HepG2 (cell line): Measurements from ENCODE around the gene AUNIP. TPM values are rescaled to one million over a fixed set of nuclear protein-coding genes. Genes with fewer than 3 reads are reported as not detected.

Experiments
- PITX1 ChIP-seq: sonication (generic); formaldehyde crosslinking; IDR thresholded peaks from 2 replicates; pipeline ENCODE4 v1.5.1; 2020; ENCODE audit warnings: mild to moderate bottlenecking, missing genetic modification reagents
- SALL1 ChIP-seq: sonication (generic); formaldehyde crosslinking; IDR thresholded peaks from 2 replicates; pipeline ENCODE4 v1.8.0; 2022; ENCODE audit warnings: mild to moderate bottlenecking, missing genetic modification reagents
- ZMYM3 ChIP-seq: sonication (generic); formaldehyde crosslinking; IDR thresholded peaks from 2 replicates; pipeline ENCODE4 v1.5.1; 2020; ENCODE audit warnings: mild to moderate bottlenecking, missing genetic modification reagents
- ZNF777 ChIP-seq: sonication (generic); formaldehyde crosslinking; IDR thresholded peaks from 2 replicates; pipeline ENCODE4 v1.4.0; 2020; ENCODE audit warnings: missing genetic modification reagents
- polyA plus RNA-seq, 8 experiments: library from polyadenylated mRNA; depleted of rRNA in 3 of 8; stranded (reverse) in 7 of 8; unstranded in 1 of 8; fragments of >200 nt; fragmentation: Illumina TruSeq in 4 of 8; extraction: Trizol in 4 of 8; gene quantifications; 2 replicates each; pipeline versions ENCODE4 v1.2.1 to v1.2.3, GENCODE V29; 2011 to 2016; ENCODE audit warnings: low read depth in 4 of 8, missing spikeins in 1 of 8, mixed read lengths in 1 of 8; ENCODE audit not compliant: insufficient read depth in 1 of 8
- total RNA-seq, 5 experiments: library from RNA; depleted of rRNA; stranded (reverse); fragments of >200 nt; fragmentation: Illumina TruSeq; extraction: Trizol; gene quantifications; 2 replicates each; pipeline ENCODE4 v1.2.3, GENCODE V29; 2016; ENCODE audit warnings: low read depth in 1 of 5
- TF ChIP-seq, protein P1 (sequence below): sonication (generic); formaldehyde crosslinking; IDR thresholded peaks from 2 replicates; pipeline ENCODE4 v1.5.1; 2020; ENCODE audit warnings: mild to moderate bottlenecking, missing genetic modification reagents, borderline replicate concordance
- TF ChIP-seq, protein P2 (sequence below): IDR thresholded peaks from 2 replicates; pipeline ENCODE4 v1.6.1; 2016; ENCODE audit warnings: missing compliant biosample characterization, missing genetic modification reagents, borderline replicate concordance
- TF ChIP-seq, protein P3 (sequence below): sonication (generic); formaldehyde crosslinking; IDR thresholded peaks from 2 replicates; pipeline ENCODE4 v1.8.0; 2022; ENCODE audit warnings: mild to moderate bottlenecking, missing genetic modification reagents, moderate library complexity
- TF ChIP-seq, protein P4 (sequence below), 2 experiments: IDR thresholded peaks; 2 replicates each; pipeline ENCODE4 v1.6.1; 2011 to 2012; ENCODE audit warnings: low read length in 2 of 2, borderline replicate concordance in 1 of 2, low read depth in 1 of 2, mild to moderate bottlenecking in 1 of 2, moderate library complexity in 1 of 2
- TF ChIP-seq, protein P5 (sequence below): sonication (generic); formaldehyde crosslinking; IDR thresholded peaks from 2 replicates; pipeline ENCODE4 v1.9.0; 2021; ENCODE audit warnings: mild to moderate bottlenecking, missing genetic modification reagents

The AUNIP gene
- total and polyA plus RNA-seq, 2 of the 13 experiments (the other 11 are each of a cell fraction or from before 2014, with no cell fraction given) = 3.8 to 12.3 TPM

DNA sequence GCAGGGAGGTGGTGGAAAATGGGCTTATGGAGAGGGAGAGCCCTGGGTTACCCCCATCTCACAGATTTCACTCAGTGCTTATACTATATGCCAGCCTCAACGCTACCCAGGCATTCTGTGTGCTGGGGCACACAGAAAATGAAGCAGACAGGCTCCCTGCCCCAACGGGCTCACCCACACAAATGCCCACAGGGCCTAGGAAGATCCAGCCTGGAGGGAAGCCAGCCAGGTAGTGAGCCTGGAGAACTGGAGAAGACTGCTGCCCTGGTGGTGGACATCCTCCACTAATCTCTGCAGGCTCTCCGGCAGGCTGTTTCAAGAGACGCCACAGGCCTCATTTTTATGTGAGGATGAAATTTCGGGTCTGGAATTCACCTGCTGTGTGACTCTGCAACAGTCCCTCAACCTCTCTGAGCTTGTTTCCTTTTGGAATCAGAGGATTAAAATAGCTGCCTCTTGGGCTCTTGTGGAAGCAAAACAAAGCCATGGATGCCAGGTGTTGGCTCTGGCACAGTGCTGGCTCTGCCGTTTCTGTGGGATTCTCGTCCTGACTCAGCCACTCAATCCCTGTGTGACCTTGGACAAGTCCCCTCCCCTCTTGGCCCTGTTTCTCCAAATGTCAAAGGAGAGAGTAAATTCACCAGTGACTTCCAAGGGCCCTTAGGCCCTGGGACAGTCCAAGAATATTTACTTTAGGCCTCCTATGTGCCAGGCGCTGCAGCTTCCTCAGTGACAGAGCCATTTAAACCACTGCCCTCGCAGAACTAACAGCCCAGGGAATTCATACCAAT is 12.6 kb upstream of the AUNIP start (continued):
- TF ChIP-seq, protein P1, sequence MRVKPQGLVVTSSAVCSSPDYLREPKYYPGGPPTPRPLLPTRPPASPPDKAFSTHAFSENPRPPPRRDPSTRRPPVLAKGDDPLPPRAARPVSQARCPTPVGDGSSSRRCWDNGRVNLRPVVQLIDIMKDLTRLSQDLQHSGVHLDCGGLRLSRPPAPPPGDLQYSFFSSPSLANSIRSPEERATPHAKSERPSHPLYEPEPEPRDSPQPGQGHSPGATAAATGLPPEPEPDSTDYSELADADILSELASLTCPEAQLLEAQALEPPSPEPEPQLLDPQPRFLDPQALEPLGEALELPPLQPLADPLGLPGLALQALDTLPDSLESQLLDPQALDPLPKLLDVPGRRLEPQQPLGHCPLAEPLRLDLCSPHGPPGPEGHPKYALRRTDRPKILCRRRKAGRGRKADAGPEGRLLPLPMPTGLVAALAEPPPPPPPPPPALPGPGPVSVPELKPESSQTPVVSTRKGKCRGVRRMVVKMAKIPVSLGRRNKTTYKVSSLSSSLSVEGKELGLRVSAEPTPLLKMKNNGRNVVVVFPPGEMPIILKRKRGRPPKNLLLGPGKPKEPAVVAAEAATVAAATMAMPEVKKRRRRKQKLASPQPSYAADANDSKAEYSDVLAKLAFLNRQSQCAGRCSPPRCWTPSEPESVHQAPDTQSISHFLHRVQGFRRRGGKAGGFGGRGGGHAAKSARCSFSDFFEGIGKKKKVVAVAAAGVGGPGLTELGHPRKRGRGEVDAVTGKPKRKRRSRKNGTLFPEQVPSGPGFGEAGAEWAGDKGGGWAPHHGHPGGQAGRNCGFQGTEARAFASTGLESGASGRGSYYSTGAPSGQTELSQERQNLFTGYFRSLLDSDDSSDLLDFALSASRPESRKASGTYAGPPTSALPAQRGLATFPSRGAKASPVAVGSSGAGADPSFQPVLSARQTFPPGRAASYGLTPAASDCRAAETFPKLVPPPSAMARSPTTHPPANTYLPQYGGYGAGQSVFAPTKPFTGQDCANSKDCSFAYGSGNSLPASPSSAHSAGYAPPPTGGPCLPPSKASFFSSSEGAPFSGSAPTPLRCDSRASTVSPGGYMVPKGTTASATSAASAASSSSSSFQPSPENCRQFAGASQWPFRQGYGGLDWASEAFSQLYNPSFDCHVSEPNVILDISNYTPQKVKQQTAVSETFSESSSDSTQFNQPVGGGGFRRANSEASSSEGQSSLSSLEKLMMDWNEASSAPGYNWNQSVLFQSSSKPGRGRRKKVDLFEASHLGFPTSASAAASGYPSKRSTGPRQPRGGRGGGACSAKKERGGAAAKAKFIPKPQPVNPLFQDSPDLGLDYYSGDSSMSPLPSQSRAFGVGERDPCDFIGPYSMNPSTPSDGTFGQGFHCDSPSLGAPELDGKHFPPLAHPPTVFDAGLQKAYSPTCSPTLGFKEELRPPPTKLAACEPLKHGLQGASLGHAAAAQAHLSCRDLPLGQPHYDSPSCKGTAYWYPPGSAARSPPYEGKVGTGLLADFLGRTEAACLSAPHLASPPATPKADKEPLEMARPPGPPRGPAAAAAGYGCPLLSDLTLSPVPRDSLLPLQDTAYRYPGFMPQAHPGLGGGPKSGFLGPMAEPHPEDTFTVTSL (CRISPR knock-in tag) = peak; percentile 23; the same call in 1 of the 2 replicates
- TF ChIP-seq ZNF777 (CRISPR knock-in tag) (0 out of 2 replicates have a peak, but pooled peaks have one; percentile 40), PITX1 (CRISPR knock-in tag) (0 out of 2 replicates have a peak, but pooled peaks have one; percentile 27), SALL1 (CRISPR knock-in tag) (no peak), ZMYM3 (CRISPR knock-in tag) (peak; percentile 93)
- TF ChIP-seq, protein P2, sequence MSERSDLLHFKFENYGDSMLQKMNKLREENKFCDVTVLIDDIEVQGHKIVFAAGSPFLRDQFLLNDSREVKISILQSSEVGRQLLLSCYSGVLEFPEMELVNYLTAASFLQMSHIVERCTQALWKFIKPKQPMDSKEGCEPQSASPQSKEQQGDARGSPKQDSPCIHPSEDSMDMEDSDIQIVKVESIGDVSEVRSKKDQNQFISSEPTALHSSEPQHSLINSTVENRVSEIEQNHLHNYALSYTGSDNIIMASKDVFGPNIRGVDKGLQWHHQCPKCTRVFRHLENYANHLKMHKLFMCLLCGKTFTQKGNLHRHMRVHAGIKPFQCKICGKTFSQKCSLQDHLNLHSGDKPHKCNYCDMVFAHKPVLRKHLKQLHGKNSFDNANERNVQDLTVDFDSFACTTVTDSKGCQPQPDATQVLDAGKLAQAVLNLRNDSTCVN (CRISPR knock-in tag) = no peak
- TF ChIP-seq, protein P3, sequence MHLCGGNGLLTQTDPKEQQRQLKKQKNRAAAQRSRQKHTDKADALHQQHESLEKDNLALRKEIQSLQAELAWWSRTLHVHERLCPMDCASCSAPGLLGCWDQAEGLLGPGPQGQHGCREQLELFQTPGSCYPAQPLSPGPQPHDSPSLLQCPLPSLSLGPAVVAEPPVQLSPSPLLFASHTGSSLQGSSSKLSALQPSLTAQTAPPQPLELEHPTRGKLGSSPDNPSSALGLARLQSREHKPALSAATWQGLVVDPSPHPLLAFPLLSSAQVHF (CRISPR knock-in tag) = no peak
- TF ChIP-seq, protein P4, sequence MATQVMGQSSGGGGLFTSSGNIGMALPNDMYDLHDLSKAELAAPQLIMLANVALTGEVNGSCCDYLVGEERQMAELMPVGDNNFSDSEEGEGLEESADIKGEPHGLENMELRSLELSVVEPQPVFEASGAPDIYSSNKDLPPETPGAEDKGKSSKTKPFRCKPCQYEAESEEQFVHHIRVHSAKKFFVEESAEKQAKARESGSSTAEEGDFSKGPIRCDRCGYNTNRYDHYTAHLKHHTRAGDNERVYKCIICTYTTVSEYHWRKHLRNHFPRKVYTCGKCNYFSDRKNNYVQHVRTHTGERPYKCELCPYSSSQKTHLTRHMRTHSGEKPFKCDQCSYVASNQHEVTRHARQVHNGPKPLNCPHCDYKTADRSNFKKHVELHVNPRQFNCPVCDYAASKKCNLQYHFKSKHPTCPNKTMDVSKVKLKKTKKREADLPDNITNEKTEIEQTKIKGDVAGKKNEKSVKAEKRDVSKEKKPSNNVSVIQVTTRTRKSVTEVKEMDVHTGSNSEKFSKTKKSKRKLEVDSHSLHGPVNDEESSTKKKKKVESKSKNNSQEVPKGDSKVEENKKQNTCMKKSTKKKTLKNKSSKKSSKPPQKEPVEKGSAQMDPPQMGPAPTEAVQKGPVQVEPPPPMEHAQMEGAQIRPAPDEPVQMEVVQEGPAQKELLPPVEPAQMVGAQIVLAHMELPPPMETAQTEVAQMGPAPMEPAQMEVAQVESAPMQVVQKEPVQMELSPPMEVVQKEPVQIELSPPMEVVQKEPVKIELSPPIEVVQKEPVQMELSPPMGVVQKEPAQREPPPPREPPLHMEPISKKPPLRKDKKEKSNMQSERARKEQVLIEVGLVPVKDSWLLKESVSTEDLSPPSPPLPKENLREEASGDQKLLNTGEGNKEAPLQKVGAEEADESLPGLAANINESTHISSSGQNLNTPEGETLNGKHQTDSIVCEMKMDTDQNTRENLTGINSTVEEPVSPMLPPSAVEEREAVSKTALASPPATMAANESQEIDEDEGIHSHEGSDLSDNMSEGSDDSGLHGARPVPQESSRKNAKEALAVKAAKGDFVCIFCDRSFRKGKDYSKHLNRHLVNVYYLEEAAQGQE (IDR thresholded peaks at IDR 0.05; ENCODE audit: borderline replicate concordance in 1 of 2, low read depth in 1 of 2, low read length in 2 of 2) = no peak
- TF ChIP-seq, protein P5, sequence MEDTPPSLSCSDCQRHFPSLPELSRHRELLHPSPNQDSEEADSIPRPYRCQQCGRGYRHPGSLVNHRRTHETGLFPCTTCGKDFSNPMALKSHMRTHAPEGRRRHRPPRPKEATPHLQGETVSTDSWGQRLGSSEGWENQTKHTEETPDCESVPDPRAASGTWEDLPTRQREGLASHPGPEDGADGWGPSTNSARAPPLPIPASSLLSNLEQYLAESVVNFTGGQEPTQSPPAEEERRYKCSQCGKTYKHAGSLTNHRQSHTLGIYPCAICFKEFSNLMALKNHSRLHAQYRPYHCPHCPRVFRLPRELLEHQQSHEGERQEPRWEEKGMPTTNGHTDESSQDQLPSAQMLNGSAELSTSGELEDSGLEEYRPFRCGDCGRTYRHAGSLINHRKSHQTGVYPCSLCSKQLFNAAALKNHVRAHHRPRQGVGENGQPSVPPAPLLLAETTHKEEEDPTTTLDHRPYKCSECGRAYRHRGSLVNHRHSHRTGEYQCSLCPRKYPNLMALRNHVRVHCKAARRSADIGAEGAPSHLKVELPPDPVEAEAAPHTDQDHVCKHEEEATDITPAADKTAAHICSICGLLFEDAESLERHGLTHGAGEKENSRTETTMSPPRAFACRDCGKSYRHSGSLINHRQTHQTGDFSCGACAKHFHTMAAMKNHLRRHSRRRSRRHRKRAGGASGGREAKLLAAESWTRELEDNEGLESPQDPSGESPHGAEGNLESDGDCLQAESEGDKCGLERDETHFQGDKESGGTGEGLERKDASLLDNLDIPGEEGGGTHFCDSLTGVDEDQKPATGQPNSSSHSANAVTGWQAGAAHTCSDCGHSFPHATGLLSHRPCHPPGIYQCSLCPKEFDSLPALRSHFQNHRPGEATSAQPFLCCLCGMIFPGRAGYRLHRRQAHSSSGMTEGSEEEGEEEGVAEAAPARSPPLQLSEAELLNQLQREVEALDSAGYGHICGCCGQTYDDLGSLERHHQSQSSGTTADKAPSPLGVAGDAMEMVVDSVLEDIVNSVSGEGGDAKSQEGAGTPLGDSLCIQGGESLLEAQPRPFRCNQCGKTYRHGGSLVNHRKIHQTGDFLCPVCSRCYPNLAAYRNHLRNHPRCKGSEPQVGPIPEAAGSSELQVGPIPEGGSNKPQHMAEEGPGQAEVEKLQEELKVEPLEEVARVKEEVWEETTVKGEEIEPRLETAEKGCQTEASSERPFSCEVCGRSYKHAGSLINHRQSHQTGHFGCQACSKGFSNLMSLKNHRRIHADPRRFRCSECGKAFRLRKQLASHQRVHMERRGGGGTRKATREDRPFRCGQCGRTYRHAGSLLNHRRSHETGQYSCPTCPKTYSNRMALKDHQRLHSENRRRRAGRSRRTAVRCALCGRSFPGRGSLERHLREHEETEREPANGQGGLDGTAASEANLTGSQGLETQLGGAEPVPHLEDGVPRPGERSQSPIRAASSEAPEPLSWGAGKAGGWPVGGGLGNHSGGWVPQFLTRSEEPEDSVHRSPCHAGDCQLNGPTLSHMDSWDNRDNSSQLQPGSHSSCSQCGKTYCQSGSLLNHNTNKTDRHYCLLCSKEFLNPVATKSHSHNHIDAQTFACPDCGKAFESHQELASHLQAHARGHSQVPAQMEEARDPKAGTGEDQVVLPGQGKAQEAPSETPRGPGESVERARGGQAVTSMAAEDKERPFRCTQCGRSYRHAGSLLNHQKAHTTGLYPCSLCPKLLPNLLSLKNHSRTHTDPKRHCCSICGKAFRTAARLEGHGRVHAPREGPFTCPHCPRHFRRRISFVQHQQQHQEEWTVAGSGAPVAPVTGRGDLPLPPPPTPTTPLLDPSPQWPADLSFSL = 0 out of 2 replicates have a peak, but pooled peaks have one; percentile 22
